COLO668 (cell line): Measurements from ENCODE around the gene SLAIN1.

Experiments
- DNase-seq: peaks from one replicate; lab custom pipeline; 2025; ENCODE audit not compliant: unreplicated experiment; lab: John Stamatoyannopoulos, UW

SLAIN1 gene

GRCh38 chr13:77714119-77714755 is 16.8 kb downstream of the SLAIN1 start:
- no peak for DNase-seq

GRCh38 chr13:77715233-77715891 is 17.9 kb downstream of the SLAIN1 start:
- DNase-seq, result no peak

DNA sequence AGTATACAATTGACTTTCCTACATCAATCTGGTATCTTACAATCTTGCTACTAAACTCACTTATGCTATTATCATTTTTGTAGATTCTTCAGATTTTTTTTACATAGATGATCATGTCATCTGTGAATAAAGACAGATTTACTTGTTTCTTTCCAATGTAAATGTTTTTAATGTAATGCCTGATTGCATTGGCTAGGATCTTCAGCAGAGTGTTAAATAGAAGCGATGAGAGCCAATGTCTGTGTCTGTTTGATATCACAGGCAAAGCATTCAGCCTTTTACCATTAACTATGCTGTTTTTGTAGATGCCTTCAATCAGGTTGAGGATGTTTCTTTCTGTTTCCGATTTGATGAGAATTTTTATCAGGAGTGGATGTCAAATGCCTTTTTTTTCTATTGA is 19.2 kb downstream of the SLAIN1 start:
- DNase-seq, result no peak

- no peak for DNase-seq
These were observed 20.0 kb downstream of the SLAIN1 start for GRCh38 chr13:77717508-77717907.

GRCh38 chr13:77719128-77719527 is 21.6 kb downstream of the SLAIN1 start:
- no peak for DNase-seq

GRCh38 chr13:77720988-77721387 is 23.5 kb downstream of the SLAIN1 start:
- DNase-seq, result no peak

DNA sequence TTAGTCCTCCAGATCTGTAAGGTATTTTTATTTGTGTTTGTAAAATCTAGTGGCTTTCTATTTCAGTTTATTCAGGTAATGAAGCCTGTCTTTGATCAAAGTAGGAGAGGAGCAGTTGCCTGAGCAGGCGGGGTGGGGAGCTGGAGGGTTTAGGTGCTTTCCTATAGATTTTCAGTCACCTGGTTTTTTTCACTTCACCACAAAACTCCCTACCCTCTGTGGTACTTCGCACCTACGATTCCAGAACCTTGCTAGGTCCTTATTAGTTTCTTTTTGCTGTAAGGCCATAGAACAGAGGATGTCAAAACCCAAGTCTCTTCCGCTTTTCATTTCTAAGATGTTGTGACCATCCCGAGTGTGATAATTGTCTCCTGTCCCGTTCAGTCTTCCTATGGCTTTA is 26.6 kb downstream of the SLAIN1 start:
- DNase-seq, result no peak

- no peak for DNase-seq
These were observed 27.6 kb downstream of the SLAIN1 start for GRCh38 chr13:77725071-77725470.

DNA sequence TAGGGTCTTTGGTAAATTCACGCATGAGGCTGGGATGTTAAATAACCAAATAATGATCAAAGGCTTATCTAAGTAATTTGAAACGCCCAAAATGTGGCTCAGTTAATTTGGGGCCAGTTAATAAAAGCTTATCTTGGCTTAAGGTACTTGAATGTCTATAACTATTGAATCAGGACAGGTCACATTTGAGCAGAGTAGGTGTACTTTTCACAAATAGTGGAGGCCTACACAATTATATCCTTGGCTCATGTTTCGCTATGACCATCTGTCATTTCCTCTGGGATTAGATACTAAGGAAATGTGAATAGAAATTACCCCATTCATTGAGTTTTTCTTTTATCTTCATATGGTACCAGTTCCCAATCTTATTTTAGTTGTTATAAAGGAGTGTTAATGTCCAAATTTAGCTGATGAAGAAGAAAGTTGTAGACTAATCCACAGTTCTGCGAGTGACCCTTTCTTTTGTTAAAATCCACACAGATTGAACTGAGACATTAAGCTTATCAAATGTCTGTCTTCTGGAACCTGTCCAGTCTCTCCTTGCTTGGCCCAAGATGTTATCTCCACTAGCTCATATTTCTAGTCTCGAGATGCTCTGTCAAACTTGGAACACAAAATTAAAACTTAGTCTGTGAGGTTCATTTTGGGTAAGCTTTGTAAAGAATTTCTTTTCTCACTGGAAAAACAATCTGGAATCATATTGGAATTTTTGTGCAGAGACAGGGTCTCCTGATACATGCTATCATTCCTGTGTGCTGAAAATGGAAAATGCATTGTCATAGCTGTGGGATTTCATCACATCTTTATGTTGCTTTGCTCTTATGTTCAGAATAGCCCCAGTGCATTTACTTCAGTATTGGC is 31.0 kb downstream of the SLAIN1 start:
- no peak for DNase-seq

DNA sequence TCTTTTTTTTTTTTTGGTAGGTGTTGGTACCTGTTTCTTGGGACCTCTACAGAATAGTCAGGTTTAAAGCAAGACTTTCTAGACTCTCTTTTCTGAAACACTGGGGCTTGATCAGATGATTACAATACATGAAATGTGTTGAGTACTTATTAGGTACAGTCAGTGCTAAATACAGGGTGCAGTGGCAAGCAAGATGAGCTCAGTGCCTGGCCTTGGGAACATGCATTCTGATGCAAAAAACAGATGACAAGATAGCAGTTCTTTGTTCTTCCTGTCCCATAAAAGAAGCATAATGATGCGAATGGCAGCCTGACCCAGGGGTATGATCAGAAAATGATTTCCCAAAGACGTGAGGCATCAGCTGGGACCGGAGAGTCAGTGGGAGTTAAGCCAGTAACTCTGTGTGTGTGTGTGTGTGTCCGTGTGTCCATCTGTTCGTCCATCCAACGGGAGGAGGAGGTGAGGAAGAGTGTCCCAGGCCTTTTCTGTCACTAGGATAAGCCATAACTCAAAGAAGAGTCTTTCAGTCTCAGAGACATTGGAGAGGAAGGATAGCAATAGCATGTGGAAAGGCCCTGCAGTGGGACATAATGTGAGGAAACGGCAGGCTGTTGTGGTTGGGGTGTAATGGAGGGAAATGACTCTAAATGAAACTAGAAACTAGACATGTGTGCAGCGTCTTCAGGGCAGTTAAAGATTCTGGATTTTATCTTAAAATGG is 32.2 kb downstream of the SLAIN1 start:
- DNase-seq, result no peak

GRCh38 chr13:77730572-77730971 is 33.1 kb downstream of the SLAIN1 start:
- DNase-seq, result no peak

- no peak for DNase-seq
These were observed 34.8 kb downstream of the SLAIN1 start for GRCh38 chr13:77732287-77732686.

DNA sequence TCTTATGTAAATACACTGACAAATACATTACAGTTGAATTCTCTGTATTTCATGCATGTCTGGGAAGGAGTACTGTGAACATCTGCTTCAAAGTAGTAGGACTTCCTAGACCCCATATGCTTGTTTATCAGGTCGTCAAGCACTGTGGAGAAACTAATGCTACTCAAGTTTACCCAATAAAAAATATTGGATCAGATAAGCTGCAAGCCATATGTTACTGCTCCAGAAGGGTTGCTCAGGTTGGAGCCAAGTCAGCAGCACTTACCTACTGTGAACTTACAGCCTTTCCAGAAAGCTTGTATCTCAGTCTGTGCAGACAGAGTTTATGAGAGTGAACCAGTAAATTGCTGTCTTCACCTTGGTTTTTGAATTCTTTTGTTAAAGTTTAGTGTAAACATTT is 36.2 kb downstream of the SLAIN1 start:
- DNase-seq, result no peak

DNA sequence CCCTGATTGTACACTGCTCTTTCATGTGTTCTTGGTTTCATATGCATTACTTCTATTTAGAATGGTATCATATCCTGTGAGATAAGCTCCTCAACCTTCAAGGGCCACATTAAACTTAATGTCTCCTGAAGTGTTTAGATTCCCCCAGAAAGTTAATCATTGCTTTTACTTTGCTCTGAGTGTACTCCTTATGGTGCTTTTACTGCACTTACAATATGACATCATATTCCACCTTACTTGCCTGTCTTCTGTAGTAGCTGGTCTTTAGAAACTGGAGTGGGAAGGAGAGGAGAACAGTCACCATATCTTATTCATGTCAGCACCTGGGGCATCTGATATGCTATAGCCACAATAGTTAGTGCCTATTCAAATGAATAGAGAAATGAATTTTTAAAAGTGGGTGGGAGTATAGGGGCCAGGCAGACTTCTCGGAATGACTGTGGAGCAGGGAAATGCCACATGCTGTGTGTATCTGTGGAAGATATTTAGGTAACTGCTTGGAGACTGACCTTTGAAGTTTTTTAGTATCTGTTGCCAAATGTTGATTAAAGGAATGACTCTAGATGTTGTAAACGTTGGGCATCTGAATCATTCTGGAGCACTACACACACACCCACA is 40.2 kb downstream of the SLAIN1 start:
- DNase-seq, result no peak

DNA sequence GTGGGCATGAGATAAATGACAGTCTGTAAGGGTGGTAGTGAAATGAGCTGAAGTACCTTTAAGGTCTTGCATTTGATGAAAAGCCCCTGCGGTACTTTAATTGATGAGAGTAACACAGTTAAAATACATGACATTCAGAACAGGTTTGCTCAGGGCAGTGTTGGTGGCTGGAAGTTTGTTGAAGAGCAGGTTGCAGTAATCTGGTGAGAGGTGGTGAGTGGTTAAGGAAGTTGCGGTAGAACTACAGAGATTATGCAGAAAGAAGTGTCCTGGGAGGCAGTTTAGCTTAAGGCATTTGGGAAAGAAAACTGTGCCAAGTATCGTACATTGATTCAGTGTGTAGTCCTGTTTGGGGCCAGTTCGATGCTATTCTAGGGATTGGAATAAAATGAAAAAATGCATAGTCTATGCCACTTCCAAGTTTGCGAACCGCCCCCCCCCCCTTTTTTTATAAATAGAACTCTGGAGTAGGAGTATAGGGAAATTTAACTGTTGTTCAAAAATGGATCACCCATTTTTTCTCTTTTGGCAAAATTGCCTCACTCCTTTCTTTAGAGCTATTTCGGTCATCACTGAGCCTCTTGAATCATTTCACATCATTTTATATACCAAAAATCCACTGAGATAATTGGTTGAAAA is 42.7 kb downstream of the SLAIN1 start:
- DNase-seq, result no peak

DNA sequence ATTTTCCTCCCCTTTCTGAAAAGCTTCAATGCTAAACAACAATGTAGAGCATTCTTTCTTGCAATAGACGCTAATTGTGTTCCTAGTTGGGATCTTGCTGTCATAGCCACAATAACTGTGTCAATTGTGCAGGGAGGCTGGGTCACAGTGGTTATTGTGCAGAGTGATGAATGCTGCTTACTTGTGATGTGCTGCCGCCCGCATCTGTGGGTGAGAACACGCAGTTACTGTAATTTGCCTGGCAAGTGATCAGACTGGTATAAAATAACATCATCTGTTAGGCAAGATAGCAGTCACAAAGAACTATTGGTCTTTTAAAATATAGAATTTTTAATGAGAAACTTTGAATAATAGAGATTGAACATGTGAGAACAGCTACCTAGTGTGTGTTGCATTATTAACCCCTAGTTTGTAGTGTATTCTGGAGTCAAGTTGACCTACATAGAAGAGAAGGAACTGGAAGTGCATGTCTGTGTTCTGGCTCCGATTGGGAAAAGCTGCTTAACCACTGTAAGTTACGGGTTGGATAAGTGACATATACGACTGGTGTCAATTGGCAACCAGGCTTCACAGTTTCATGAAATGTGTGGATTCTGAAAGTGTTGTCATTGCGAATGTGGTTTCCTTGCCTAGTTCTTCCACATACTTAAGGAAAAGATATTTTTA is 43.6 kb downstream of the SLAIN1 start:
- no peak for DNase-seq

- no peak for DNase-seq
These were observed 44.1 kb downstream of the SLAIN1 start for GRCh38 chr13:77741597-77741972.

- DNase-seq, result no peak
These were observed 45.3 kb downstream of the SLAIN1 start for GRCh38 chr13:77742801-77743200.

DNA sequence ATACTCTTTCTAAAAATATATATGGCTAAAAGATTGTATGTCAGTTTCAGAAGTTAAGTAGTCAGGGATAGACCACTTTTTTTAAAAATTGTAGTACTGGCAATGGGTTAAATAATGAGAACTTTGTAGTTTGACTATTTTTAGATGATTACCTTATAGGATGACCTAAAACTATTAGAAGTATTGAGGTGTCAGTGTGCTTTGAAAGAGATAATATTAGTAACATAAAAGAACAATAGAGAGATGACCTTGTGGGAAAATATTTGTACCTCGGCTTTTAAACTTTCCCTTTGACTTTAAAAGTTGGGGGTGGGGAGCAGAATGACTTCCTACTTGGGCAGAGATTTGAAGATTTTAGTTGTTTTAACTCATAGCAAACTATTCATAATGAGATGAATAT is 48.3 kb downstream of the SLAIN1 start:
- no peak for DNase-seq

GRCh38 chr13:77749344-77749880 is 51.9 kb downstream of the SLAIN1 start:
- DNase-seq, result no peak
